ENCODE measurements around the gene MAGEA11. TPM values are rescaled to one million over a fixed set of nuclear protein-coding genes. Genes with fewer than 3 reads are reported as not detected.

Gene MAGEA11
- total RNA-seq, 2 experiments from 2014 or later: not detected

- Histone ChIP-seq H3K36me3 (ENCODE audit: insufficient read depth, low read length) (no peaks in the 10 kb centered on the region), H3K9me2 (ENCODE audit: insufficient read depth, low read length) (no peaks in the 10 kb centered on the region), H4K20me1 (ENCODE audit: insufficient read depth, low read length) (no peaks in the 10 kb centered on the region), H3K4me1 (ENCODE audit: insufficient read depth, low read length, poor library complexity, severe bottlenecking) (no peaks in the 10 kb centered on the region), H3K4me3 (ENCODE audit: low read depth, low read length, poor library complexity, severe bottlenecking) (no peak overlapping the region), H3K79me2 (ENCODE audit: insufficient read depth, low read depth, low read length) (no peaks in the 10 kb centered on the region), H3K4me2 (ENCODE audit: low read length) (no peak overlapping the region), H3K27ac (ENCODE audit: low read depth, low read length, poor library complexity, severe bottlenecking) (no peak overlapping the region), H2AFZ (ENCODE audit: low read length) (no peak overlapping the region), H3K9me3 (ENCODE audit: low read length) (no peaks in the 10 kb centered on the region)
- DNase-seq (ENCODE audit: low spot score): no peak
- no TSS peak for BruUV-seq (replicated peaks)
- intact Hi-C loops (cut with micrococcal nuclease; ENCODE audit: unreplicated experiment): no loop called here
- POLR2A ChIA-PET: interaction anchor here (0.6 kb wide), 2 partner anchors 135 to 1134 kb away, joined by 3 to 4 read pairs; no protein-coding TSS in a partner anchor
- CTCF ChIA-PET (ENCODE audit: unreplicated experiment): no interaction called here
- no peak for TF ChIP-seq EZH2phosphoT487 (IDR thresholded peaks at IDR 0.05; ENCODE audit: borderline replicate concordance, low read depth, low read length)
- TF ChIP-seq, protein P1, sequence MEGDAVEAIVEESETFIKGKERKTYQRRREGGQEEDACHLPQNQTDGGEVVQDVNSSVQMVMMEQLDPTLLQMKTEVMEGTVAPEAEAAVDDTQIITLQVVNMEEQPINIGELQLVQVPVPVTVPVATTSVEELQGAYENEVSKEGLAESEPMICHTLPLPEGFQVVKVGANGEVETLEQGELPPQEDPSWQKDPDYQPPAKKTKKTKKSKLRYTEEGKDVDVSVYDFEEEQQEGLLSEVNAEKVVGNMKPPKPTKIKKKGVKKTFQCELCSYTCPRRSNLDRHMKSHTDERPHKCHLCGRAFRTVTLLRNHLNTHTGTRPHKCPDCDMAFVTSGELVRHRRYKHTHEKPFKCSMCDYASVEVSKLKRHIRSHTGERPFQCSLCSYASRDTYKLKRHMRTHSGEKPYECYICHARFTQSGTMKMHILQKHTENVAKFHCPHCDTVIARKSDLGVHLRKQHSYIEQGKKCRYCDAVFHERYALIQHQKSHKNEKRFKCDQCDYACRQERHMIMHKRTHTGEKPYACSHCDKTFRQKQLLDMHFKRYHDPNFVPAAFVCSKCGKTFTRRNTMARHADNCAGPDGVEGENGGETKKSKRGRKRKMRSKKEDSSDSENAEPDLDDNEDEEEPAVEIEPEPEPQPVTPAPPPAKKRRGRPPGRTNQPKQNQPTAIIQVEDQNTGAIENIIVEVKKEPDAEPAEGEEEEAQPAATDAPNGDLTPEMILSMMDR (conservative IDR thresholded peaks at IDR 0.05; ENCODE audit: low read length): no peak
Observed at GRCh38 chrX:149762696-149763614, 51.1 kb downstream of the MAGEA11 start.

Small RNA genes lying within 50 kb of the gene (small RNA-seq; reads per million reads assigned to genes)
- gene AC244098.1: not detected
- not detected for gene AC244098.2
- gene AC244098.3: not detected

Other genes starting within 250 kb of the MAGEA11 start
- gene IDS, start 206.8 kb upstream of the MAGEA11 start, total RNA-seq (2014; rRNA removed; shearing (Covaris generic)): 25.6 and 44.0 TPM in 2 replicates
- 65.8 and 71.7 TPM in 2 replicates for gene IDS, start 206.8 kb upstream of the MAGEA11 start, total RNA-seq (2022)
- gene EOLA1, start 171.0 kb upstream of the MAGEA11 start, total RNA-seq (2014; rRNA removed; shearing (Covaris generic)): 13.0 and 19.2 TPM in 2 replicates
- gene EOLA1, start 171.0 kb upstream of the MAGEA11 start, total RNA-seq (2022): 21.2 and 22.9 TPM in 2 replicates
- not detected in 2 replicates for gene HSFX3, start 162.1 kb upstream of the MAGEA11 start, total RNA-seq (2014; rRNA removed; shearing (Covaris generic))
- gene HSFX3, start 162.1 kb upstream of the MAGEA11 start, total RNA-seq (2022): not detected in 2 replicates
- not detected in 2 replicates for gene MAGEA9B, start 124.6 kb upstream of the MAGEA11 start, total RNA-seq (2014; rRNA removed; shearing (Covaris generic))
- gene MAGEA9B, start 124.6 kb upstream of the MAGEA11 start, total RNA-seq (2022): not detected in 2 replicates
- not detected in 2 replicates for gene HSFX2, start 116.7 kb upstream of the MAGEA11 start, total RNA-seq (2014; rRNA removed; shearing (Covaris generic))
- gene HSFX2, start 116.7 kb upstream of the MAGEA11 start, total RNA-seq (2022): not detected in 2 replicates
- 5.8 and 6.2 TPM in 2 replicates for gene TMEM185A, start 80.3 kb upstream of the MAGEA11 start, total RNA-seq (2014; rRNA removed; shearing (Covaris generic))
- 14.5 and 19.3 TPM in 2 replicates for gene TMEM185A, start 80.3 kb upstream of the MAGEA11 start, total RNA-seq (2022)
- gene HSFX1, start 62.0 kb downstream of the MAGEA11 start, total RNA-seq (2014; rRNA removed; shearing (Covaris generic)): 0.73 TPM in 1 of 2 replicates, not detected in the other
- gene HSFX1, start 62.0 kb downstream of the MAGEA11 start, total RNA-seq (2022): 0.52 and 0.80 TPM in 2 replicates
- gene MAGEA9, start 69.9 kb downstream of the MAGEA11 start, total RNA-seq (2014; rRNA removed; shearing (Covaris generic)): not detected in 2 replicates
- not detected in 2 replicates for gene MAGEA9, start 69.9 kb downstream of the MAGEA11 start, total RNA-seq (2022)
- gene MAGEA8, start 169.1 kb downstream of the MAGEA11 start, total RNA-seq (2014; rRNA removed; shearing (Covaris generic)): not detected in 2 replicates
- gene MAGEA8, start 169.1 kb downstream of the MAGEA11 start, total RNA-seq (2022): not detected in 2 replicates
- gene HSFX4, start 217.5 kb downstream of the MAGEA11 start, total RNA-seq (2014; rRNA removed; shearing (Covaris generic)): not detected in 2 replicates
- not detected in 2 replicates for gene HSFX4, start 217.5 kb downstream of the MAGEA11 start, total RNA-seq (2022)
- 20.0 and 21.5 TPM in 2 replicates for gene EOLA2, start 226.4 kb downstream of the MAGEA11 start, total RNA-seq (2014; rRNA removed; shearing (Covaris generic))
- 37.1 and 43.2 TPM in 2 replicates for gene EOLA2, start 226.4 kb downstream of the MAGEA11 start, total RNA-seq (2022)

Data from OCI-LY7 (cell line).